ENCODE data around the gene ERFE.

DNA sequence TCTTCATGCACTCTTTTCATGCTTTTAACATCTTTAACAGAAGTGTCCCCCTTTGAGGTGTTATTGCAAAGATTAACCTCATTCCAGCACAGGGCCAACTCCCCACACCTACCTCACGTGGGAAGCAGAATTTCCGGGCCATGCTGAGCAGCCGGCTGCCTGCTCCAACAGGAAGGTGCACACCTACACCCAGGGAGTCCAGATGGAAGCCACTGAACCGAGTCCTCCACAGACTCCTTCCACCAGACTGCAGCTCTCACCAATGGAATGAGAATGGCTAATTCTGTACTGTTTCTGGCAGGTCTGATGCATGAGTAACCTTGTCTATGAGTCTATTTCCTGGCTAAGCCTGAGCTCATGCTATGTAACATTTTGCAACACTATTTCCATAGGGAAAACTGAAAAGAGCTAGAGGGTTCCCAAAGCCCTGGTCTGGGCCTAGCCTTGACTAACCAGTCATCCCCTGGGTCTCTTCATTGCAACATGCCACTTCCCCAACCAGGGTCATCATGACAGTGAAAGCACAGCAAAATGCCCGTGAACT lies 11.0 kb downstream of the ERFE start:
- TF ChIP-seq MAFK (conservative IDR thresholded peaks at IDR 0.05 in 1 of 2, IDR thresholded peaks at IDR 0.05 in 1 of 2; ENCODE audit: low read length in 2 of 2) (no peak), PLRG1 (conservative IDR thresholded peaks at IDR 0.05) (no peak), TEF (CRISPR knock-in tag; IDR thresholded peaks at IDR 0.05) (no peak), ZNF274 (CRISPR knock-in tag; IDR thresholded peaks at IDR 0.05) (no peak), TBP (CRISPR knock-in tag; IDR thresholded peaks at IDR 0.05) (no peak), PRDM10 (CRISPR knock-in tag; IDR thresholded peaks at IDR 0.05; ENCODE audit: low read depth) (no peak), ATF2 (CRISPR knock-in tag; IDR thresholded peaks at IDR 0.05) (no peak), YEATS4 (CRISPR knock-in tag; IDR thresholded peaks at IDR 0.05; ENCODE audit: borderline replicate concordance) (no peak)

All from HepG2 (cell line).